Stimulated activated CD8-positive, alpha-beta memory T cell treated with anti-CD3 and anti-CD28 coated beads, Interleukin-15, amount 100 ng/mL, for 4 hours (primary cell): ENCODE measurements around the gene PHPT1.
"Not testable (repeated sequence)": the region's sequence is repeated elsewhere in the genome, so short reads cannot be mapped to it uniquely, and the experiment has no call there.

ENCODE experiments used
- DNase-seq, 2 donors: peaks; one replicate each; pipeline ENCODE4 v3.0.0-alpha.2; 2020; ENCODE audit warnings: low read depth in 2 of 2

PHPT1 gene

GRCh38 chr9:136849038-136849959 lies at the start of gene PHPT1:
Gene PHPT1 (plus strand): TSS chr9:136849409. CDS start chr9:136849431, 22 bp downstream.
- DNase-seq = peak; percentile 92 to 94

- DNase-seq = peak; percentile 79 to 83
These were observed 49.2 kb upstream of the PHPT1 start for GRCh38 chr9:136799854-136800657.

GRCh38 chr9:136802321-136802720 lies 46.9 kb upstream of the PHPT1 start:
- DNase-seq = no peak

GRCh38 chr9:136803009-136803550 lies 46.1 kb upstream of the PHPT1 start:
- not testable (repeated sequence) for DNase-seq

GRCh38 chr9:136803551-136804508 lies 45.4 kb upstream of the PHPT1 start:
- no peak for DNase-seq

- DNase-seq = no peak
These were observed 44.6 kb upstream of the PHPT1 start for GRCh38 chr9:136804509-136805206.

- no peak for DNase-seq
These were observed 43.9 kb upstream of the PHPT1 start for GRCh38 chr9:136805207-136805740.

- no peak for DNase-seq
These were observed 43.1 kb upstream of the PHPT1 start for GRCh38 chr9:136806067-136806466.

GRCh38 chr9:136806631-136807201 lies 42.5 kb upstream of the PHPT1 start:
- no peak for DNase-seq

- peak; percentile 52 to 74 for DNase-seq
These were observed 41.7 kb upstream of the PHPT1 start, which contains the start of gene RABL6 for GRCh38 chr9:136807281-136808074. Gene RABL6 (plus strand): TSS chr9:136807948. CDS start chr9:136808197, 249 bp downstream.

GRCh38 chr9:136808075-136808805 lies 41.0 kb upstream of the PHPT1 start:
- DNase-seq = peak in 1 of 2 donors; percentile 31

GRCh38 chr9:136808806-136809158 lies 40.4 kb upstream of the PHPT1 start:
- DNase-seq = no peak

GRCh38 chr9:136814725-136815421 lies 34.3 kb upstream of the PHPT1 start:
- DNase-seq = no peak

GRCh38 chr9:136815422-136815782 lies 33.8 kb upstream of the PHPT1 start:
- no peak for DNase-seq

GRCh38 chr9:136820971-136821825 lies 28.0 kb upstream of the PHPT1 start:
- DNase-seq = no peak

- no peak for DNase-seq
These were observed 27.2 kb upstream of the PHPT1 start for GRCh38 chr9:136821826-136822544.
